Measurements from ENCODE around the gene FER1L5.

FER1L5 gene

GRCh38 chr2:96642564-96643360, at the start of gene FER1L5:
Gene FER1L5, plus strand, starts transcription at chr2:96642764. Its CDS starts 73 bp downstream, at chr2:96642837.
- DNase-seq (ENCODE audit: low read depth): peak; percentile 35

GRCh38 chr2:96594282-96594681, 48.3 kb upstream of the FER1L5 start:
- no peak for DNase-seq (ENCODE audit: low read depth)

- DNase-seq (ENCODE audit: low read depth): no peak
These were observed 47.8 kb upstream of the FER1L5 start for GRCh38 chr2:96594691-96595152.

- no peak for DNase-seq (ENCODE audit: low read depth)
These were observed 46.0 kb upstream of the FER1L5 start for GRCh38 chr2:96596596-96596995.

- no peak for DNase-seq (ENCODE audit: low read depth)
These were observed 42.6 kb upstream of the FER1L5 start for GRCh38 chr2:96599941-96600340.

GRCh38 chr2:96601382-96602292, 40.9 kb upstream of the FER1L5 start:
- DNase-seq (ENCODE audit: low read depth): no peak

GRCh38 chr2:96602330-96602823, 40.2 kb upstream of the FER1L5 start:
- DNase-seq (ENCODE audit: low read depth): no peak

GRCh38 chr2:96604104-96604503, 38.5 kb upstream of the FER1L5 start:
- DNase-seq (ENCODE audit: low read depth): no peak

- peak; percentile 28 for DNase-seq (ENCODE audit: low read depth)
These were observed 33.8 kb upstream of the FER1L5 start for GRCh38 chr2:96608469-96609455.

- DNase-seq (ENCODE audit: low read depth): no peak
These were observed 26.4 kb upstream of the FER1L5 start for GRCh38 chr2:96616128-96616527.

GRCh38 chr2:96616535-96616934, 26.0 kb upstream of the FER1L5 start:
- DNase-seq (ENCODE audit: low read depth): no peak

GRCh38 chr2:96617012-96617411, 25.6 kb upstream of the FER1L5 start:
- no peak for DNase-seq (ENCODE audit: low read depth)

- DNase-seq (ENCODE audit: low read depth): no peak
These were observed 23.8 kb upstream of the FER1L5 start for GRCh38 chr2:96618596-96619283.

GRCh38 chr2:96622544-96622943, 20.0 kb upstream of the FER1L5 start:
- no peak for DNase-seq (ENCODE audit: low read depth)

GRCh38 chr2:96623116-96623515, 19.4 kb upstream of the FER1L5 start:
- no peak for DNase-seq (ENCODE audit: low read depth)

- DNase-seq (ENCODE audit: low read depth): no peak
These were observed 16.7 kb upstream of the FER1L5 start for GRCh38 chr2:96625571-96626552.

GRCh38 chr2:96626553-96626942, 16.0 kb upstream of the FER1L5 start:
- no peak for DNase-seq (ENCODE audit: low read depth)

GRCh38 chr2:96631804-96632435, 10.6 kb upstream of the FER1L5 start:
- no peak for DNase-seq (ENCODE audit: low read depth)

GRCh38 chr2:96633641-96634040, 8.9 kb upstream of the FER1L5 start:
- no peak for DNase-seq (ENCODE audit: low read depth)
